ENCODE data around the gene DCX. TPM values are rescaled to one million over a fixed set of nuclear protein-coding genes. Genes with fewer than 3 reads are reported as not detected.
"Not testable (repeated sequence)": the region's sequence is repeated elsewhere in the genome, so short reads cannot be mapped to it uniquely, and the experiment has no call there.

Gene DCX
- total RNA-seq, 1 experiment from 2014 or later = not detected

- ChIA-PET POLR2A (no interaction called here), CTCF (interaction anchor here (0.6 kb wide), 1 partner anchor 77 kb away, joined by 4 read pairs; no protein-coding TSS in a partner anchor)
- no peak for TF ChIP-seq CTCF (IDR thresholded peaks at IDR 0.05; ENCODE audit: unreplicated experiment)
- DNase-seq (ENCODE audit: unreplicated experiment) = no peak
- Mint-ChIP-seq H3K27me3 (ENCODE audit: insufficient read depth, unreplicated experiment) (peaks cover 83% of the 10 kb centered on the region), H3K27ac (ENCODE audit: low read depth, unreplicated experiment) (no peak overlapping the region), H3K36me3 (ENCODE audit: insufficient read depth, unreplicated experiment) (no peaks in the 10 kb centered on the region), H3K4me1 (ENCODE audit: insufficient read depth, unreplicated experiment) (peaks cover 9% of the 10 kb centered on the region), H3K4me3 (ENCODE audit: unreplicated experiment) (no peak overlapping the region), H3K9me3 (ENCODE audit: unreplicated experiment) (no peaks in the 10 kb centered on the region)
- intact Hi-C loops (cut with micrococcal nuclease) = no loop called here
- no TSS peak for BruUV-seq (replicated peaks)
Measured at GRCh38 chrX:111349934-111350333, 62.1 kb downstream of the DCX start.

GRCh38 chrX:111349101-111349500 is 62.9 kb downstream of the DCX start:
- Mint-ChIP-seq H3K4me3 (ENCODE audit: unreplicated experiment) (no peak overlapping the region), H3K9me3 (ENCODE audit: unreplicated experiment) (no peaks in the 10 kb centered on the region), H3K36me3 (ENCODE audit: insufficient read depth, unreplicated experiment) (no peaks in the 10 kb centered on the region), H3K27me3 (ENCODE audit: insufficient read depth, unreplicated experiment) (peaks cover 90% of the 10 kb centered on the region), H3K4me1 (ENCODE audit: insufficient read depth, unreplicated experiment) (peaks cover 9% of the 10 kb centered on the region), H3K27ac (ENCODE audit: low read depth, unreplicated experiment) (no peak overlapping the region)
- TF ChIP-seq CTCF (IDR thresholded peaks at IDR 0.05; ENCODE audit: unreplicated experiment) = no peak
- POLR2A ChIA-PET = no interaction called here
- CTCF ChIA-PET = interaction anchor here (0.6 to 0.7 kb wide), 3 partner anchors 9 to 12 kb away, joined by 3 to 5 read pairs (median 4); no protein-coding TSS in a partner anchor
- DNase-seq (ENCODE audit: unreplicated experiment) = no peak
- BruUV-seq (replicated peaks) = no TSS peak
- intact Hi-C loops (cut with micrococcal nuclease) = no loop called here

- H3K4me3 Mint-ChIP-seq (ENCODE audit: unreplicated experiment) = no peak overlapping the region
- BruUV-seq (replicated peaks) = no TSS peak
- no peak overlapping the region for H3K27ac Mint-ChIP-seq (ENCODE audit: low read depth, unreplicated experiment)
- intact Hi-C loops (cut with micrococcal nuclease) = no loop called here
- peaks cover 9% of the 10 kb centered on the region for H3K4me1 Mint-ChIP-seq (ENCODE audit: insufficient read depth, unreplicated experiment)
- peaks cover 90% of the 10 kb centered on the region for H3K27me3 Mint-ChIP-seq (ENCODE audit: insufficient read depth, unreplicated experiment)
- no peaks in the 10 kb centered on the region for H3K9me3 Mint-ChIP-seq (ENCODE audit: unreplicated experiment)
- ChIA-PET POLR2A (no interaction called here), CTCF (interaction anchor here (0.7 kb wide), 1 partner anchor 12 kb away, joined by 4 read pairs; no protein-coding TSS in a partner anchor)
- H3K36me3 Mint-ChIP-seq (ENCODE audit: insufficient read depth, unreplicated experiment) = no peaks in the 10 kb centered on the region
- TF ChIP-seq CTCF (IDR thresholded peaks at IDR 0.05; ENCODE audit: unreplicated experiment) = no peak
- DNase-seq (ENCODE audit: unreplicated experiment) = no peak
Measured at GRCh38 chrX:111348429-111348828, 63.6 kb downstream of the DCX start.

- H3K27ac Mint-ChIP-seq (ENCODE audit: low read depth, unreplicated experiment); POLR2A ChIA-PET; H3K4me1 Mint-ChIP-seq (ENCODE audit: insufficient read depth, unreplicated experiment); H3K4me3 Mint-ChIP-seq (ENCODE audit: unreplicated experiment); intact Hi-C loops (cut with micrococcal nuclease); DNase-seq (ENCODE audit: unreplicated experiment); H3K9me3 Mint-ChIP-seq (ENCODE audit: unreplicated experiment); H3K36me3 Mint-ChIP-seq (ENCODE audit: insufficient read depth, unreplicated experiment); BruUV-seq (replicated peaks): not testable (repeated sequence)
- CTCF ChIA-PET = interaction anchor here (0.6 kb wide), 1 partner anchor 9 kb away, joined by 4 read pairs; no protein-coding TSS in a partner anchor
- peaks cover 98% of the 10 kb centered on the region for H3K27me3 Mint-ChIP-seq (ENCODE audit: insufficient read depth, unreplicated experiment)
Measured at GRCh38 chrX:111346150-111346549, 65.8 kb downstream of the DCX start.

GRCh38 chrX:111340054-111340453 is 71.9 kb downstream of the DCX start:
- H3K4me3 Mint-ChIP-seq (ENCODE audit: unreplicated experiment) = no peak overlapping the region
- BruUV-seq (replicated peaks) = no TSS peak
- H3K4me1 Mint-ChIP-seq (ENCODE audit: insufficient read depth, unreplicated experiment) = no peaks in the 10 kb centered on the region
- H3K9me3 Mint-ChIP-seq (ENCODE audit: unreplicated experiment) = no peaks in the 10 kb centered on the region
- H3K36me3 Mint-ChIP-seq (ENCODE audit: insufficient read depth, unreplicated experiment) = no peaks in the 10 kb centered on the region
- POLR2A ChIA-PET = no interaction called here
- no peak for DNase-seq (ENCODE audit: unreplicated experiment)
- intact Hi-C loops (cut with micrococcal nuclease) = no loop called here
- H3K27ac Mint-ChIP-seq (ENCODE audit: low read depth, unreplicated experiment) = no peak overlapping the region
- no peak for TF ChIP-seq CTCF (IDR thresholded peaks at IDR 0.05; ENCODE audit: unreplicated experiment)
- CTCF ChIA-PET = interaction anchor here (0.9 kb wide), 1 partner anchor 18 kb away, joined by 4 read pairs; no protein-coding TSS in a partner anchor
- peaks cover 100% of the 10 kb centered on the region for H3K27me3 Mint-ChIP-seq (ENCODE audit: insufficient read depth, unreplicated experiment)
